ENCODE data around the gene GPX6. TPM values are rescaled to one million over a fixed set of nuclear protein-coding genes. Genes with fewer than 3 reads are reported as not detected.

The GPX6 gene
- total RNA-seq, 4 donors from 2014 or later = not detected

DNA sequence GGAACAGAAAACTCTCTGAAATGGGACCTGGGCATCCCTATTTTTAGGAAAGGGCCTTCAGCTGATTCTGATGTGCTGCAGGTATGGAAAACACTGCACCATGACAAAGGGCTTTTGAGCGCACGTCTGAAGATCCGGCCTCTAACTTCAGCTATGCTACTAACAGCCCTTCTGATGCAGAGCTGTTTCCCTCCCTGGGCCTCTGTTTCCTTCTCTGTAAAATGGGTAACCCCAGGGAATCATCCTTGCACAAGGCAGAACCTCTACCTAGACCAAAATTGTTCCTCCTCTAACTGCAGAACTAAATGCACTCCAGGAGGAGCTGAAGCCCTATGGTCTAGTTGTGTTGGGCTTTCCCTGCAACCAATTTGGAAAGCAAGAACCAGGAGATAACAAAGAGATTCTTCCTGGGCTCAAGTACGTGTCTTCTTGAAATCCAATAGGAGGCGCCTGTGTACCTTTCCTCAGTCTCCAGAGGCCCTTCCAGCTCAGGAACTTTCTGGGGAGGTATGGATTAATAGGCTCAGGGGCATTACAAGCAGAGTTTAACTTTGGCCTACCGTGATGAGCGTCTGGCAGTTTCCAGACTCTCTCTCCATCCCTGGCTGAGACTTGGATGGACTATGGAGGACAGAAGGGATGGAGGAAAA is 16.0 kb upstream of the GPX6 start:
- Histone ChIP-seq H3K36me3 (no peaks in the 10 kb centered on the region), H3K9me3 (no peaks in the 10 kb centered on the region), H3K4me1 (no peaks in the 10 kb centered on the region), H3K27me3 (peaks cover 20% of the 10 kb centered on the region), H3K4me3 (no peak overlapping the region), H3K27ac (no peak overlapping the region)
- WGBS, 2 donors (ENCODE audit: low coverage in 1 of 2) = 74 to 80% methylated on average over 4 to 7 of the region's 7 CpGs
- TF ChIP-seq POLR2A (IDR thresholded peaks at IDR 0.05) (no peak), POLR2AphosphoS5 (IDR thresholded peaks at IDR 0.05) (no peak), CTCF (IDR thresholded peaks at IDR 0.05) (no peak), EP300 (IDR thresholded peaks at IDR 0.05; ENCODE audit: low read depth) (no peak)
- intact Hi-C loops (cut with DNase I; ENCODE audit: low total_unique reads) = no loop called here
- no peak for DNase-seq
- in situ Hi-C loops (cut with MboI; ENCODE audit: low pct_ligation_motif_present in 1 of 4, low pct_unique_long_range_greater_than_20kb in 1 of 4, low sequenced_read_pairs in 3 of 4) = no loop called here

GRCh38 chr6:28530777-28531176 is 15.2 kb upstream of the GPX6 start:
- Histone ChIP-seq H3K9me3 (no peaks in the 10 kb centered on the region), H3K4me3 (no peak overlapping the region), H3K27me3 (peaks cover 12% of the 10 kb centered on the region), H3K27ac (no peak overlapping the region), H3K4me1 (no peaks in the 10 kb centered on the region), H3K36me3 (no peaks in the 10 kb centered on the region)
- WGBS, 2 donors (ENCODE audit: low coverage in 1 of 2) = 7% methylated on average over 1 of the region's 1 CpG; no CpG with 5 or more reads in 1 of the 2 donors
- no peak for DNase-seq
- TF ChIP-seq POLR2AphosphoS5 (IDR thresholded peaks at IDR 0.05) (no peak), EP300 (IDR thresholded peaks at IDR 0.05; ENCODE audit: low read depth) (no peak), POLR2A (IDR thresholded peaks at IDR 0.05) (no peak), CTCF (IDR thresholded peaks at IDR 0.05) (no peak)
- in situ Hi-C loops (cut with MboI; ENCODE audit: low pct_ligation_motif_present in 1 of 4, low pct_unique_long_range_greater_than_20kb in 1 of 4, low sequenced_read_pairs in 3 of 4) (no loop called here), intact Hi-C loops (cut with DNase I; ENCODE audit: low total_unique reads) (no loop called here)

- H3K36me3 ChIP-seq = no peaks in the 10 kb centered on the region
- intact Hi-C loops (cut with DNase I; ENCODE audit: low total_unique reads) = no loop called here
- no peak for DNase-seq
- H3K4me1 ChIP-seq = no peaks in the 10 kb centered on the region
- 67 to 73% methylated on average over 4 to 10 of the region's 10 CpGs for WGBS, 2 donors (ENCODE audit: low coverage in 1 of 2)
- H3K27me3 ChIP-seq = peaks cover 39% of the 10 kb centered on the region
- in situ Hi-C loops (cut with MboI; ENCODE audit: low pct_ligation_motif_present in 1 of 4, low pct_unique_long_range_greater_than_20kb in 1 of 4, low sequenced_read_pairs in 3 of 4) = no loop called here
- no peak for TF ChIP-seq POLR2AphosphoS5 (IDR thresholded peaks at IDR 0.05)
- TF ChIP-seq EP300 (IDR thresholded peaks at IDR 0.05; ENCODE audit: low read depth) = no peak
- TF ChIP-seq POLR2A (IDR thresholded peaks at IDR 0.05) = no peak
- no peak for TF ChIP-seq CTCF (IDR thresholded peaks at IDR 0.05)
- H3K9me3 ChIP-seq = no peaks in the 10 kb centered on the region
- no peak within 1 kb of the TSS for H3K4me3 ChIP-seq
- H3K27ac ChIP-seq = no peak within 1 kb of the TSS
Measured at GRCh38 chr6:28525496-28526039, 10.0 kb upstream of the GPX6 start, which contains the start of gene GPX5. Gene GPX5 (plus strand): TSS chr6:28525881. CDS start chr6:28526014, 133 bp downstream.

GRCh38 chr6:28523241-28523622 is 7.6 kb upstream of the GPX6 start:
- TF ChIP-seq POLR2AphosphoS5 (IDR thresholded peaks at IDR 0.05) (no peak), EP300 (IDR thresholded peaks at IDR 0.05; ENCODE audit: low read depth) (no peak), CTCF (IDR thresholded peaks at IDR 0.05) (no peak), POLR2A (IDR thresholded peaks at IDR 0.05) (no peak)
- no peak for DNase-seq
- no peak overlapping the region for H3K27ac ChIP-seq
- no peaks in the 10 kb centered on the region for H3K36me3 ChIP-seq
- no peak overlapping the region for H3K4me3 ChIP-seq
- H3K9me3 ChIP-seq = no peaks in the 10 kb centered on the region
- peaks cover 30% of the 10 kb centered on the region for H3K27me3 ChIP-seq
- intact Hi-C loops (cut with DNase I; ENCODE audit: low total_unique reads) = no loop called here
- H3K4me1 ChIP-seq = no peaks in the 10 kb centered on the region
- 17 to 26% methylated on average over 1 to 3 of the region's 3 CpGs for WGBS, 2 donors (ENCODE audit: low coverage in 1 of 2)
- in situ Hi-C loops (cut with MboI; ENCODE audit: low pct_ligation_motif_present in 1 of 4, low pct_unique_long_range_greater_than_20kb in 1 of 4, low sequenced_read_pairs in 3 of 4) = no loop called here
